22Rv1 (cell line): ENCODE results near the gene SETD1A.

Experiments used
- H3K27ac ChIP-seq: fragments of 450-650 bp; 2 replicates; pipeline ENCODE4 v1.5.1; 2017
- ZFX ChIP-seq: fragments of 450-650 bp; IDR thresholded peaks from 2 replicates; pipeline ENCODE4 v1.6.1; 2017; ENCODE audit warnings: antibody characterized with exemption, borderline replicate concordance
- TF ChIP-seq, protein P1 (sequence below): fragments of 450-650 bp; IDR thresholded peaks from 2 replicates; pipeline ENCODE4 v1.5.1; 2017; ENCODE audit warnings: mild to moderate bottlenecking

The SETD1A gene

DNA sequence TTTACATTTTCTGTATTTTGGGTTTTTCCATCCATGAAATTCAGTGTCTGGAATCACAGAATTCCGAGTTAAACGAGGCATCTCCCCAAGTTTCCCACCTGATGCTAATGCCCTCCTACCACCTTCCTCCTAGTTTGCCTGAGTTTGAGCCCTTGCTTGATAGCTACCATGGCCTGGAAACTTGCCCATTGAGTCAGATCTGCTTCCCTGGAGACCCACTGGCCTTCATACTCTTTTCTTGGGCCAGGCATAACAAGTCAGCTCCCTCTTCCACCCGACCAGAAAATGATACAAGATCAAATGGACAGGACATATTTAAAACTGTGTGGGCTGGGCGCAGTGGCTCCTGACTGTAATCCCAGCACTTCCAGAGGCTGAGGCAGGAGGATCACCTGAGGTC, 10.2 kb downstream of the SETD1A start:
- TF ChIP-seq, protein P1, sequence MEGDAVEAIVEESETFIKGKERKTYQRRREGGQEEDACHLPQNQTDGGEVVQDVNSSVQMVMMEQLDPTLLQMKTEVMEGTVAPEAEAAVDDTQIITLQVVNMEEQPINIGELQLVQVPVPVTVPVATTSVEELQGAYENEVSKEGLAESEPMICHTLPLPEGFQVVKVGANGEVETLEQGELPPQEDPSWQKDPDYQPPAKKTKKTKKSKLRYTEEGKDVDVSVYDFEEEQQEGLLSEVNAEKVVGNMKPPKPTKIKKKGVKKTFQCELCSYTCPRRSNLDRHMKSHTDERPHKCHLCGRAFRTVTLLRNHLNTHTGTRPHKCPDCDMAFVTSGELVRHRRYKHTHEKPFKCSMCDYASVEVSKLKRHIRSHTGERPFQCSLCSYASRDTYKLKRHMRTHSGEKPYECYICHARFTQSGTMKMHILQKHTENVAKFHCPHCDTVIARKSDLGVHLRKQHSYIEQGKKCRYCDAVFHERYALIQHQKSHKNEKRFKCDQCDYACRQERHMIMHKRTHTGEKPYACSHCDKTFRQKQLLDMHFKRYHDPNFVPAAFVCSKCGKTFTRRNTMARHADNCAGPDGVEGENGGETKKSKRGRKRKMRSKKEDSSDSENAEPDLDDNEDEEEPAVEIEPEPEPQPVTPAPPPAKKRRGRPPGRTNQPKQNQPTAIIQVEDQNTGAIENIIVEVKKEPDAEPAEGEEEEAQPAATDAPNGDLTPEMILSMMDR: no peak
- no peak for TF ChIP-seq ZFX
- no peak overlapping the region for H3K27ac ChIP-seq

DNA sequence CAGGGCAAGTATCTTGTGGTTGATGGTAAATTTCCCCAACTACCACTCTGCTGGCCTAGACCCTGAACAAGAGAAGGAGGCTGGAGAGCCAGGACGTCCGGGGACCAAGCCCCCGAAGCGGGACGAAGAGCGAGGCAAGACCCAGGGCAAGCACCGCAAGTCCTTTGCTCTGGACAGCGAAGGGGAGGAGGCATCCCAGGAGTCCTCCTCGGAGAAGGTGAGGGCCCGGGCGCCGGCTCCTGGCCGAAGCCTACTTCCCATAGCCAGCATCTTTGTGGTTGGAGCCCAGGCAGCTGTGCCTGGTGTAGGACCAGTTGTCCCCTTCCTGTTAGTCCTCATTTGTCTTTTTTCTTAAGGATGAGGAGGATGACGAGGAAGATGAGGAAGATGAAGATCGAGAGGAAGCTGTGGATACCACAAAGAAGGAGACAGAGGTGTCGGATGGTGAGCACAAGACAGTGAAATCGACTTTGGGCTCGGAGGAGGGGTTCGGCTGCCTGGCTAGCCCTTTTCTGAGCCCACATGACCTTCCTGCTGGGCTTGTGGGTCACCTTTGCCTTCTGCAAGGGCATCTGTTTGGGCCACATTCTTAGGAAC, 11.8 kb downstream of the SETD1A start:
- no peak overlapping the region for H3K27ac ChIP-seq
- no peak for TF ChIP-seq ZFX
- TF ChIP-seq, protein P1: no peak

DNA sequence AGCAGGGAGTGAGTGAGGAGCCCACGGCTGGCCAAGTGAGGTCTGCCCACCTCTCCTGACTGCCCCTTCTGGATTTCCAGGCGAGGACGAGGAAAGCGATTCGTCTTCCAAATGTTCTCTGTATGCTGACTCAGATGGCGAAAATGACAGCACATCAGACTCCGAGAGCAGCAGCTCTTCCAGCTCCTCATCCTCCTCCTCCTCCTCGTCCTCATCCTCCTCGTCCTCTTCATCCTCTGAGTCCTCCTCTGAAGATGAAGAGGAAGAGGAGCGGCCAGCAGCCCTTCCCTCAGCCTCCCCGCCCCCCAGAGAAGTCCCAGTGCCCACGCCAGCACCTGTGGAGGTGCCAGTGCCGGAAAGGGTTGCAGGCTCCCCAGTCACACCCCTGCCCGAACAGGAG, 13.7 kb downstream of the SETD1A start:
- TF ChIP-seq, protein P1: no peak
- TF ChIP-seq ZFX: no peak
- H3K27ac ChIP-seq: no peak overlapping the region

DNA sequence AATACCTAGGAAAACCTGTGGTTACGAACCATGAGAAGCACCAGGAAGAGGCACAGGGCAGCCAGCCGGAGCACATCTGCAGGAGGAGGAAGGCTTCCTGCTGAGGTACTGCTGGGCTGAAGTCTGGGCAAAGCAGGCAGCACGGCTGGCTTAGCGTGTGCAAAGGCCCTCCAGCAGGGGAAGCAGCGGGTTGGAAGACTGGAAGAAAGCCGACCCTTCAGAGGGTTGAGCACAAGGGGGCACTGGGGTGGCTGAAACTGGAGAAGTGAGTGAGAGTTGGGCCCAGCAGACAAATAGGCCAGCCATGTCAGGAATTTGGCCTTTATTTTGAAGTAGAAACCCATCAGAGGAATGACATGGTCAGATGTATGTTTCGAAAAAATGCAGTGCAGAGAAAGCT, 15.3 kb downstream of the SETD1A start:
- TF ChIP-seq, protein P1: no peak
- no peak for TF ChIP-seq ZFX
- no peak overlapping the region for H3K27ac ChIP-seq

DNA sequence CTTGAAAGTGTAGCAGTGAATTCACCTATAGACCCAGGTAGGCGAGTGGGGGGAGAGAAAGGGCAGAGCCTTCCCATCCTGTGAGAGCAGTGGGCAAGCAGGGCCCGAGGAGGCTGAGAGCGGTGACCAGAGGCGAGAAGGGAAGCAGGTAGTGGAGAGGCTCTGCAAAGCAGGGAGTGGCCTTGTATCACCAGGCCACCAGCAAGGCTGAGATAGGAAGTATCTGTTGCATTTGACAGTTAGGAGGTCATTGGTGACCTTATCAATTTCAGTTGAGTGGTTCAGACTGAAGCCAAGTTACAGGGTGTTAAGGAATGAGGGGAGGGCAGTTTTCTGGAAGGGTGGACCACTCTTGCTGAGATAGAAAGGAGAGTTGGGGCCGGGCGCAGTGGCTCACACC, 16.8 kb downstream of the SETD1A start:
- no peak for TF ChIP-seq ZFX
- TF ChIP-seq, protein P1: no peak
- H3K27ac ChIP-seq: no peak overlapping the region

DNA sequence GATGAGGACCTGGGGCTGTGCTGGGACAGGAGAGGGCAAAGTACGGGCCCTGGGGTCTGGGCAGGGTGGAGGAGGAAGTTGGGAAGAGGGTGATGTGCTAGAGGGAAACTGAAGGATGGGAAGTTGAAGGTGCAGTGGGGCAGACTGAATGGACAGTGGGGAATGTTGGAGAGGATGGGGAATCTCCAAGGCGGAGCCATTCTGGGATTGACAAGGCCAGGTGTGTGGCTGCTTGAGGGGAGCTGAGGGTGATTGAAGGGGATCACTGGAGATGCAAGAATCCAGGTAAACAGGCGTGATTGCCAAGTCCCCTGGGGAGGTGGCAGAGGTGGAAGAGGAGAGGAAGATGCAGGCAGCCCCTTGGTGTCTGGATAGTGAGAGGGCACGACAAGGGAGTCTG, 18.9 kb downstream of the SETD1A start:
- no peak for TF ChIP-seq ZFX
- TF ChIP-seq, protein P1: no peak
- H3K27ac ChIP-seq: no peak overlapping the region

DNA sequence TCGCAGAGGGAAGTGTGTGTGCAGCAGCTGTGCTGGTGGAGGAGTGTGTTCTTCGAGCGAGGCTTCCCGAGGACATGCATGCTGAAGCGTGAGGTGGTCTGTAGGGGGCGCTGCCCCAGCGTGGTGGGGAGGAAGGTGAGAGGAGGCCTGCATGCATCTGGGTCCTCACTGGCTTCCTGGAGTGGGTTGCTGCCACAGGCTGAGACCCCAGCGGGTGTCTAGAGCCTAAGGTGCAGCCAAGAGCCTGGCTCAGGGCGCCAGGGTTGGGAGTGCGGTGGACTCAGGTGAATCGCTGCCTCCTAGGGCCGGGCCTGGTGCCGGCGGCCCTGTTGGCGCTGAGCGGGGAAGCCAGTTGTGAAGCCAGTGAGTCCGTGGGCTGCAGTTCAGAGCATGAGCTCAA, 19.9 kb downstream of the SETD1A start:
- TF ChIP-seq, protein P1: peak; percentile 57
- no peak for TF ChIP-seq ZFX
- no peak overlapping the region for H3K27ac ChIP-seq
